Measurements from ENCODE around the gene INSC.

Gene INSC

DNA sequence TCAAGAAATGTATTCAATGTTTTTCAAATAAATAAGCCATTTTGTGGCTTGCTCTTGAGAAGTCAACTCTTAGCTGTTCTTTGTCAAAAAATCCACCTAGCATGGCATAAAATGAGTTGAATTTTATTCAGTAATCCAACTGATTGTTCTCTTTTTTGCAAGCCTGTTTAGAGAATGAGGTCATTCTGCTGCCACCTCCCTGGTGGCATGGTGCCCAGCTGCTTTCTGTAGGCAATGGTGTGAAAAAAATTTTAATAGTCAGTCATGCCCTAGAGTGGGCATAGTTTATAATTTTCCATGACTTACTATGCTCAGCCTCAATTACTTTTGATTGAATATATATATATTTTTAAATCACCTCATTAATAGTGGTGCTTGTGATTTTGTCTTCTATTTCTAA lies 177.2 kb downstream of the INSC start:
- DNase-seq (ENCODE audit: low read depth): no peak

DNA sequence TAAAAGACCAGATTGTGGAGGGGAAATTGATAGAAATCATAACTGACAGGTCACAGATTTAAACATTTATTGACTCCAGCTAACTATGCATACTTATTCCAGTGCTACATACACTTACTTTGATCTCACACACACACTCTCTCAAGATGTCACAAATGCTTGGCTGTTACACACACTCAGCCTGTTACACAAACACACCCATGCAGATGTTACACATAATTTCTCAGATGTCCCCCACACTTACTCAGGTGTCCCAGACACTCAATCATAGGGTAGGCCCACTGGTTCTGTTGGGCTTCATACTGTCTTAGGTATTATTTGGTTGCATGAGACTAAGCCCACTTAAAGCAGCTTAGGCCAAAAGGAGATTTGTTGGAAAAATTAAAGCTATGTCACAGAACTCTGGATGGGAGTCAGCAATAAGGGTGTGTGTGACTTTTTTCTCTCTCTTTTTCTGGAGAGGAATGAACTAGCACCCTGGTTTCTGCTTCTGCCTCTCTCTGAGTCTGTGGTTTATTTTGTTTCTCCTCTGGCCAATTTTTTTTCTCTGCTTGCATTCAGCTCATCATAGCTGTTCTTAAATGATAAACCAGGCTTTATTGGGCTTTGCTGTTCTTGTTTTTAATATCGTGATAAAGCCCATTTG lies 179.4 kb downstream of the INSC start:
- DNase-seq (ENCODE audit: low read depth): no peak

DNA sequence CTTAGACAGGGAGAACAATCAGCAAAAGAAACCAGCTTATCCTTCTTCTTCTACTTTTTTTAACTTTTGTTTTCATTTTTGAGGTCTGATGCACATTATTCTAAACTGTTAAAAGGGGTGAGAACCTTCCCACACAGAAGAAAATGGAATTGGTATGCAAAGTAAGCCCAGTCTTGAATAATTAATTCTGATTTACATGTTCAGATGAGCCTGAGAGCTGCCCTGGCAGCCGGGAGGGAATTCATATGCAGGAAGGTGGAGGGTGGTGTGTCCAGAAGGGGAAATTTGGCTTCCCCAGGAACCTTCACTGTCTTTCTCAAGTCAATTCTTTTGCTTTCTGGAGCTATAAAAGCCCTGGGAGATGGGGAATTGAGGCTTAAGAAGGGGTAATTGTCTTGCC lies 181.0 kb downstream of the INSC start:
- DNase-seq (ENCODE audit: low read depth): no peak

Data from stimulated activated CD8-positive, alpha-beta memory T cell treated with anti-CD3 and anti-CD28 coated beads, Interleukin-15, amount 100 ng/mL, for 24 hours (primary cell).